WTC11 (cell line): ENCODE results near the gene SPTY2D1.

ENCODE experiments used
- CTCF ChIP-seq: fragments of 200-600 bp; IDR thresholded peaks from 2 replicates; pipeline ENCODE4 v1.8.0; 2022; ENCODE audit warnings: antibody characterized with exemption
- PRRX2 ChIP-seq: fragments of 250-450 bp; sonication (Bioruptor Pico); IDR thresholded peaks from 2 replicates; pipeline ENCODE4 v1.8.0; 2021; ENCODE audit warnings: mild to moderate bottlenecking

- no peak for TF ChIP-seq CTCF
- no peak for TF ChIP-seq PRRX2
Observed at GRCh38 chr11:18633256-18634139, 644 bp downstream of the SPTY2D1 start.
